Activated effector memory CD4-positive, alpha-beta T cell treated with Interleukin-2 at 50 U/mL for 16 hours (primary cell): ENCODE results near the gene MACROD2.
"Not testable (repeated sequence)": the region's sequence is repeated elsewhere in the genome, so short reads cannot be mapped to it uniquely, and the experiment has no call there.

Experiments
- DNase-seq: peaks from one replicate; pipeline ENCODE4 v3.0.0-alpha.2; 2020

MACROD2 gene

DNA sequence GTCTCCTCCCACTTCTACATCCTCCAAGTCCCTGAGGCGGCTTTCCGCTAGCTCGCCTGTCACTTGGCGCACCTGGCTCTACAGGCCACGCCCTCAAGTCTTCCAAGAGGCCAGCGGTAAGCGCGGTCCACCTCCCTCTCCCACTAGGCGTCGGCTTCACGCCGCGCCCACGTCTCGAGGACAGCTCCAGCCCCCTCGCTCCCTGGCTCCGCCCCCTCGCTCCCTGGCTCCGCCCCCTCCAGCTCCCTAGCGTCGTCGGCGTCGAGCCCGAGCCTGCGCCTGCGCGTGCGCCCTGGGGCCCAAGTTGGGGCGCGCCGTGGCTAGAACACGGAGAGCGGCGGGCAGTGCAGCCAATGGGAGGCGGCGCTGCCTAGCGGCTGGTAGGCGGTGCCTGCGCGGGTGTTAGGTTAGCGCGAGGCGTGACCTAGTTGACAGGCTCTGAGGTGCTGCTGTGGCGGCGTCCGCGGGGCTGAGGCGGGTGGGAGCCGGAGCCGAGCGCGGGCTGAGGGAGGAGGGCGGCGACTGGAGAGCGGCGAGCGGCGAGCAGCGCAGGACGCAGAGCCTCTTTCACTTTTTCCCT is at the start of gene MACROD2:
MACROD2 (plus strand) TSS at position 431 of the 580 bp plus-strand sequence.
- no peak for DNase-seq

DNA sequence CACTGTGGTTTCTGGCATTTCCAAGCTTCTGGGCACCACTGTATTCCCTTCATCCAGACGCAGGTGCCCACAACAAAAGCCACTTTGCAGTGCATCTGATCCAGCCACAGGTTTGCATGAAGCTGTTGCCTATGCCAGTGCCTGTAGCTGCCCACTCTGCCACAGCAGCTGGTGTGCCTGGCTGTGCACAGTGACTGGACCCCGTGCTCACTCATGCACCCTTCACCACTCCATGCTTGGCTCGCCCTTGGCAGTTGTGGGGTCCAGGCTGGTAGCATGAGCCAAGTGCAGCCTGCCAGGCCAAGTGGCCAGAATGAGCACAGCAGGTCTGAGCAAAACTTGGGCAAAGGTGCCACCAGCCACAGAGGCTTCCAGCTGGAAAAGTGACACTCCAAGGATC is 47.6 kb upstream of the MACROD2 start:
- DNase-seq = no peak

DNA sequence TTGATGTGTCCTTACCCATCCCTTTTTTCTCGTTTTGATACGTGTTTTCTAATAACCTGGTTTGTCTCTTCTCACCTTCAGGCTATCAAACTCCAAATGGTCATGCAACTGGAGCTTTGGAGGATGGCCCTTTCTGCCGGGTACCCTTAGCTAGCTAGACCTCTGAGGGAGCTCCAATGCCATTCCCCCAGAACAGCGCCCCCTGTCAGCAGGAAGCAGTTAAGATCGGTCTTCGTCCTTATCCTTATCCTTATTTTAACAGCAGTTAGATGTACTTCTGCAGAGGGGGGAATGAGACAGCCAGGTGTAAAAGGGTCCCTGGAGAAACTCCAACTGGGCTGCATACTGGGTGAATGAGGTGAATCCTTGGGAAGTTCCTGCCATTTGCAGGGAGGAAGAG is 42.1 kb upstream of the MACROD2 start:
- DNase-seq = no peak

DNA sequence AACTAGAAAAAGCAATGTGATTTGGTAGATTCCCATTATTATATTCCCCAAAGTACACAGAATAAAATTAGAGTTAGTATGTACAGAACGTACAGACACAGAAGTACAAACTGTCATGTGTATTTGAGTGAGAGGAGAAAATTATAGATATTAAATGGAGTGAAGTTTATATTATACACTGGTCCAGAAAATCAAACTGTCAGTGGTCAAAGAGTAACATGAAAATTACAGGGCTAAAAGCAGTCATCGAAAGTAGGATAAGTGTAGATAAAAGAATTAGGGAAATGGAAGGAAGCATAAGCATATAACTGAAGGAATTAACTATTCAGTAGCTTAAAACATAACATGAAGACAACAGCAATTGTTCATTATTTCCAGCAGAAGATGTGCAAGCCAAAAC is 35.2 kb upstream of the MACROD2 start:
- DNase-seq = no peak

DNA sequence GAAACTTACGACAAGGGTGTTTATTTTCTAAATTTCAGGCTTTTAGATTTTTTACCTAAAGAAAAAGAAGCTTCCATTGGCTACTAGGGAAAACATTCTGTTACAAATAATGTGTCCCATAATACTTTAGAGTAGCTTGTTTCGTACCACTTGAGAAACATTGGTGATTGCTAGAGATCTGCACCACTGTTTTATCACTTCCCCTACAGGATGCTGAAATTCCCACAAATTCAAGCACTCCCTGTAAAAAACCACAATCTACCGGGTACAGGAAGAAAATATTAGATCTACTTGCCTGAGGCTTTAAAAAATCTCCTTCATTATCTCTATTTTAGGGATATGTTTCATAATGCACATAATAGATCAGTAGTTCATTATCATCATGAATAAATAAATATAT is 34.8 kb upstream of the MACROD2 start:
- DNase-seq = no peak

DNA sequence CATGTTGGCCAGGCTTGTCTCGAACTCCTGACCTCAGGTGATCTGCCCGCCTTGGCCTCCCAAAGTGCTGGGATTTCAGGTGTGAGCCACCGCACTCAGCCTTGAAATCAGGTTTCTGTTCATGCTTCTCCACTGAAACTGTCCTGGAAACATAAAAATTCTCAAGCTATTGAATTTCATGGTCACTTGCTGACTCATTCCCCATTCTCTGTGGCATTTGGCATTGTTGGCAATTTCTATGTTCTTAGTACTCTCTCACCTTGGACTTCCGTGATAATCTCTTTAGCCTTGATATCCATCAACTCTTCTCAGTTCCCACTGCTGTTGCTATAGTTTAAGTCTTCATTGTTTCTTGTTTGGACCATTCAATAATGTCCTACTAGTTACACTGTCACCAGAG is 11.1 kb upstream of the MACROD2 start:
- no peak for DNase-seq

DNA sequence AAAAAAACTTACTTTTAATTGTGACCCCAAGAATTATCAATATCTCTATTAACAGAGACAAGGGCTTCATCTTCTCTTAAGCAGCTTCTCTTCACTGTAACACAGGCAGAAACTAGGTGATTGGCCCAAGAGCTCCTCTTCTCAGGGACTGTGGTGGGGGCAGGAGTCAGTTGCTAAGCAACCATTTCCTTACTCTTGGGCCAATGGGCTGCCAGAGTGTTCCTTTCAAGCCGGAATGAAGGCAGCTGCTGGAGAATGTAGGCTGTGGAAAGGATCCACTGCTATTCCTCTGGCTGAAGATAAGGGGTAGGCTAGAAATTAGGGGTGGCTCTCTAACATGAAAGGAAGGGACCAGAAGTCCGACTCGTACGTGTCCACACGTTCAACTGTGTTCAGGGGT is 4.9 kb upstream of the MACROD2 start, which contains the start of gene SEL1L2:
SEL1L2 (minus strand) TSS at position 150 of the 400 bp plus-strand sequence; CDS start at position 70, 80 bp downstream.
- DNase-seq = no peak

DNA sequence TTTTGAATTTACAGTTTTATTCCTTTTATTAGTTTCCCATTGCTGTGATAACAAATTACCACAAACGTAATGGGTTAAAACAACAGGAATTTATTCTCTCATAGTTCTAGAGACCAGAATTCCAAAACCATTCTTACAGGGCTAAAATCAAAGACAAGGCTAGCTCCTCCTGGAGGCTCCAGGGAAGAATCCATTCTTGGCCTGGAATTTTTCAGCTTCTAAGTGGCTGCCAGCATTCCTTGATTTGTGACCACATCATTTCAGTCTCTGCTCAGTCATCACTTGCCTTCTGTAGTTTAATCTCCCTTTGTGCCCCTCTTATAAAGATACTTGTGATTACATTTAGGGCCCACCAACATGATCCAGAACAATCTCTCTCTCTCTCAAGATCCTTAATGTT is 4.0 kb upstream of the MACROD2 start:
- DNase-seq = no peak

DNA sequence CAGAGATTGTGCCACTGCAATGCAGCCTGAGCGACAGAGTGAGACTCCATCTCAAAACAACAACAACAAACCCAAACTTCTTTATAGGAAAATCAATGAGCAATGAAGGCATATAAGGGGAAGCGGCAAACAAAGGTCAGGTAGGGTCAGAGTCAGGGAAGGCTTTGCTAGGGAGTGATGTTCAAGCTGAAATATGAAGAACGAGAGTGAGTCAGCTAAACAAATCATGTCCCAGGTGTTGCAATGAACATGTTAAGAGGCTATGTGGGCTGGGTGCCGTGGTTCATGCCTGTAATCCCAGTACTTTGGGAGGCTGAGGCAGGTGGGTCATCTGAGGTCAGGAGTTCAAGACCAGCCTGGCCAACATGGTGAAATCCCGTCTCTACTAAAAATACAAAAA is 3.4 kb upstream of the MACROD2 start:
- DNase-seq = not testable (repeated sequence)

DNA sequence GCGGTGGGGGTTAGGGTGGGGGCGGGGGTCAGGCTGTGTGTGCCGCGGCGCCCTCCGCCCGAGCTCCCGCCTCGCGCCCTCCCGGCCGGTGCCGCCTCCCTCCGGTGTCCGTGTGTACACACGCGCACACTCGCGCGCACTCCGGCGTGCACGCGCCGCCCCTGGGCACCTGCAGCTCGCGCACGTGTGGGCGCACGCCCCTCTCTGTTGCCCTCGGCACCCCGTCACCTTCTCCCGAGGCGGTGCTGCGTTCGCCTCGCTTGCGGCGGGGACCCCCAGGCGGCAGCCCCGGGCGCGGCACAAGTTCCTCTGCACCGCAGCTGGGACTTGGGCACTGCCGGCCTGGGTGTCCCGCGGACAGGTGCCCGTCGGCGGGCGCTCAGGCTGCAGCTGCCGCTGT is 525 bp downstream of the MACROD2 start:
- DNase-seq = no peak

DNA sequence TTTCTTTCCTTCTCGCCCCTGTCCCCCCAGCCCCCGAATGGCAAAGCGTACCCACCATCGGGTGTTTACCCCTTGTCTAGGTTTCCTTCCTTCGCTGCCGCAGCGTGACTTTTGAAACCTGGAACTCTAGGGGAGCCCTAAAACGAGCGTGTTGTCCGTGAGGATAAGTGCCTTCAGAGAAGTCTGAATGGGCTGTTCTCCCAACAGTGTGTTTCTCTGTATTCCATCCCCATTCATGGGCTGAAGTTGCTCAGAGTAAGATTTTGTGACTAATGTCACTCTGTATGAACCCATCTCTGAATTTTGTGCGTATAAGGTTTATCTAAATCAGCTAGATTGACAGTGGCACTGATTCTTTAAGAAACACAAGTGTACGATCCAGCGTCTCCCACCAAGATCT is 949 bp downstream of the MACROD2 start:
- DNase-seq = no peak

DNA sequence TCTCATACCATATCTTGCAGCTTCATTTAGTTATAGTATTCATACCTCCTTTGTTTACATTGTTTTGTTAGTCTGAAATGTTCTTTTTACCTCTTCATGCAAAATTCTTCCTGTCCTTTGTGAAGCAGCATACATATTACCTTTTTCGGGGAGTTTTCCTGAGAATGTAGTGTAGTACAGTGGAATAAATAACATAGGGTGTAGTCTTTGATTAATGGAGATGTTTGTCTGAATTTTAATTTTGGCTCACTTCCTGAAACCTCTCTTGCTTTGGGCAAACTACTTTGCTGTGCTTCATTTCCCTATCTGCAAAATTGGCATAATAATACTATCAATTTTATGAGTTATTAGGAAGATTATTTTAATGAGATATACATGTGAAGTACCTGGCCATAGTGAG is 5.6 kb downstream of the MACROD2 start:
- DNase-seq = no peak

DNA sequence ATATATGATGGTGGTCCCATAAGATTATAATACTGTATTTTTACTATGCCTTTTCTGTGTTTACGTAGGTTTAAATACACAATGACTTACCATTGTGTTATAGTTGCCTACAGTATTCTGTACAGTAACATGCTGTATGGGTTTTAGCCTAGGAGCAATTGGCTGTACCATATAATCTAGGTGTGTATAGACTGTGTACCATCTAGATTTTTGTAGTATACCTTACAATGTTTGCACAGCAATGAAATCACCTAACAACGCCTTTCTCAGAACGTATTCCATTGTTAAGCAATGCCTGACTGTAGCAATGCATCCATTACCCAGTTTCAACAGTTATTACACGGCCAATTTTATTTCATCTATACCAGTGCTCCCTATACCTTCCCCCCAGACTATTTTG is 10.7 kb downstream of the MACROD2 start:
- no peak for DNase-seq

DNA sequence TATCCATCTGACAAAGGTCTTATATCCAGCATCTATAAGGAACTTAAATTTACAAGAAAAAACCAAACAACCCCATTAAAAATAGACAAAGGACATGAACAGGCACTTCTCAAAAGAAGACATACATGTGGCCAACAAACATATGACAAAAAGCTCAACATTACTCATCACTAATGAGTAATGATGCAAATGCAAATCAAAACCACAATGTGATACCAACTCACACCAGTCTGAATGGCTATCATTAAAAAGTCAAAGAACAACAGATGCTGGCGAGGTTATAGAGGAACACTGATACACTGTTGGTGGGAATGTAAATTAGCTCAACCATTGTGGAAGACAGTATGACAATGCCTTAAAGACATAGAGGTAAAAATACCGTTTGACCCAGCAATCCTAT is 13.9 kb downstream of the MACROD2 start:
- DNase-seq = no peak

DNA sequence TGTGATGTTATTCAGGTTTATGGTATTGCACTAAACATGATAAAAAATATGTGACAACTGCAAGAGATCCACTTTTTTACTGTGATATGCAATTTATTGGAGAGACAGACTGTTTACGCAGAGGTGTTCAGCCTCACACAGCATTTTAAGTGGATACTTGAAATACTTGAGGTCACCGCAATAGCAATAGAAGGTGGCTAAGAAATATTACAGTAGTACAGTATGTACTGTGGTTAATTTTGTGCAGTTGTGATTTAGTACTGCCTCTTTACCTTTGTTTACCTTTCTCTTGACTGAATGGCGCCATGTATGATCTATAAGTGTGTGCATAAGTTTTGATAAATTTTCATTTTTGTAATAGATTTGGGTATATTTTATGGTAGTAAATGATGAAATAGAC is 17.4 kb downstream of the MACROD2 start:
- DNase-seq = no peak

DNA sequence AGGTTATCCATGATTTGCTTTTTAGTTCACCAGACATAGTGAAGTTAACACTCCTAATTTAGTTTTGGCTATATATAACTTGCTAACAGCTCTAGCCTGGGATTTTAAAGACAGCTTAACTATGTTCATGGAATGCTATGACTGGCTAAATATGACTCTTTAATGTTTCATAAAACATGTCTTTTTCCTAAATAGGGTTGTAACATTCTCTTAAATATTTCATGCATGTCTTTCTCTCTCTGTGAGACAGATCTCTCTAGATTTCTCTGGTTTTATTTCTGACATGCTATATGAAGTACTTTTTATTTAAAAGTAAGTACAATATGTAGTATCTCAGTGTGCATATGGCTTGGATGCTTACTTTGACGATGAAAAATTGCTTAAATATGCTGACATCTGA is 35.7 kb downstream of the MACROD2 start:
- no peak for DNase-seq

DNA sequence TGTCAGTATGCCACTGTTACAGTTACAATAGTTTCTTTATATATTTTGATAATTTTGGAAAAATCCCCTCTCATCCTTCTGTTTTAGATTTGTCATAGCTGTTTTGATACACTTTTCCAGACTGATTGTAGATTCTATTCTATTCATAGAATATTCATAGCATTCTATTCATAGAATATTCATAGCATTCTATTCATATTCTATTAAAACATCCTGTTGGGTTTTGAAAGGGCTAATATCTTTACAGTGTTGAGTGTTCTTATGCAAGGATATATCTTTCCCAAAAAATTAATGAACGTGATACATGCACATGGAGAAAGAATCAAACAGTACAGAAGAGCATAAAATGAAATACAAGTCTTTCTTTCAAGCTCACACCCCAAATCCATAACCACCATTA is 38.0 kb downstream of the MACROD2 start:
- no peak for DNase-seq

DNA sequence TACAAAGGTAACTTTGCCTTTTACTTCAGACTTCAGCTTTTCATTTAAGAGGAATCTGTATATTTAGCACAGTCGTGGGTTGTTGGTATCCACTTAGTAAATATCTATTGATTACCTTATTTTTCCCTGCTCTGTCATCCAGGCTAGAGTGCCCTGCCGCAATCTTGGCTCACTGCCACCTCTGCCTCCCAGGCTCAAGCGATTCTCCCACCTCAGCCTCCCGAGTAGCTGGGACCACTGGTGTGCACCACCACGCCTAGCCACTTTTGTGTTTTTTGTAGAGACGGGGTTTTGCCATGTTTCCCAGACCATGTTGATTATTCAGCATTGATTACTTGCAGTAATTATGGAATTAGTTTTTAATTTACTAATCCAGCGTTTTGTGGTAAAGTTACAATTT is 41.3 kb downstream of the MACROD2 start:
- no peak for DNase-seq

DNA sequence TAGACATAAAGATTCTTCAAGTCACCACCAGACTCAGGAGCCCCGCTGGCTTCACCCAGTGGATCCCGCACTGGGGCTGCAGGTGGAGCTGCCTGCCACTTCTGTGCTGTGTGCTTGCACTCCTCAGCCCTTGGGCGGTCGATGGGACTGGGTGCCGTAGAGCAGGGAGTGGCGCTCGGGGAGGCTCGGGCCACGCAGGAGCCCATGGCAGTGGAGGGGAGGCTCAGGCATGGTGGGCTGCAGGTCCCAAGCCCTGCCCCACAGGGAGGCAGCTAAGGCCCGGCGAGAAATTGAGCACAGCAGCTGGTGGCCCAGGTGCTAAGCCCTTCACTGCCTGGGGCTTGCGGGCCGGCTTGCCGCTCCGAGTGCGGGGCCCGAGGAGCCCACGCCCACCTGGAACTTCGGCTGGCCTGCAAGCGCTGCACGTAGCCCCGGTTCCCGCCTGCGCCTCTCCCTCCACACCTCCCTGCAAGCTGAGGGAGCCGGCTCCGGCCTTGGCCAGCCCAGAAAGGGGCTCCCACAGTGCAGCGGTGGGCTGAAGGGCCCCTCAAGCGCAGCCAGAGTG is 49.5 kb downstream of the MACROD2 start:
- DNase-seq = not testable (repeated sequence)

DNA sequence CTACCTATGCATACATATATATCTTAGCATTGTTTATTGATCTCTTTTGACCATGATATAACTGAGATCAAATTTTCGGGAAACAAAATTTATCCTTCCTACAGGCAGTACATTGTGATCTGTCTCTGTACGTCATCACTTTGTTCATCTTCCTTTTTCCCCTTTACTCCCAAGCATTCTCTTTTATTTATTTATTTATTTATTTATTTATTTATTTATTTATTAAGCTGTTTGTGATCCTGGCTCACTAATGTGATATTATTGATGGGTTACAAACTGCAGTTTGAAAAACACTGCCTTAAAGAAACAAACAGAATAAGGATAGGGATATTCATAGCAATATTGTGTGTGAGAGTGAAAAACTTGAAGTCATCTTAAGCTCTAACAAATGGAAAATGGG is 51.2 kb downstream of the MACROD2 start:
- DNase-seq = no peak

DNA sequence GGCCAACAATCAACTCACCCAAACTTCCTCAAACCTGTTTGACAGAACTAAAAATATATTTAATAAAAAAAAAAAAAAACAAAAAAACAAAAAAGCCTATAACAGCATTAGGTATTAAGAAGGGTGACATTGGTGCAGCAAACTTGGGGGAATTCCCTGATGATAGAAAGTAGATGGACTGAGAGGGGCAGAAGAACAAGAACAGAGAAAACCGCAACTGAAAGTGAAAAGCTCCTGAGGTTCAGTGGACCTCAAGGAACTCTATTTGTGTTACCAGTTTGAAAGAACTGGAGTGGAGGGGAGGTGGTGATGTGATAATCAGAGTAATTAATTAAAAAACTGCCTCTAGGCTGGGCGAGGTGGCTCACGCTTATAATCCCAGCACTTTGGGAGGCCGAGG is 53.8 kb downstream of the MACROD2 start:
- no peak for DNase-seq

DNA sequence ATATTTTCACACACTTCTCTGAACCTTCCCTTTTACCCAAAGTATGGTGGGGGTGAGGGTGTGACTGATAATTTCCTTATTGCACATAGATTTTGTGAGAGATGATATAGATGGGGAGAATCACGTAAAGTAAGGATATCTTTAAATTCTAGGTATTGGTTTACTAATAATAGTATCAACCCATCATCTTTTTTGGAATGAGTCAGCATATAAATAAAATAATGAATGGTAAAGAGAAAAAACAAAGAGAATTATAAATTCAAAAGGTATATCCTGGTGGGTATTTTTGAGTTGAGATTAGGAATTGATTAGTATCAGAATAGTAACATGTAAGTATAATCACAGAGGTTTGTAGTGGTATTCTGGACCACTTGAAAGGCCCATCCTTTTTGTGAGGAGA is 56.1 kb downstream of the MACROD2 start:
- DNase-seq = no peak

DNA sequence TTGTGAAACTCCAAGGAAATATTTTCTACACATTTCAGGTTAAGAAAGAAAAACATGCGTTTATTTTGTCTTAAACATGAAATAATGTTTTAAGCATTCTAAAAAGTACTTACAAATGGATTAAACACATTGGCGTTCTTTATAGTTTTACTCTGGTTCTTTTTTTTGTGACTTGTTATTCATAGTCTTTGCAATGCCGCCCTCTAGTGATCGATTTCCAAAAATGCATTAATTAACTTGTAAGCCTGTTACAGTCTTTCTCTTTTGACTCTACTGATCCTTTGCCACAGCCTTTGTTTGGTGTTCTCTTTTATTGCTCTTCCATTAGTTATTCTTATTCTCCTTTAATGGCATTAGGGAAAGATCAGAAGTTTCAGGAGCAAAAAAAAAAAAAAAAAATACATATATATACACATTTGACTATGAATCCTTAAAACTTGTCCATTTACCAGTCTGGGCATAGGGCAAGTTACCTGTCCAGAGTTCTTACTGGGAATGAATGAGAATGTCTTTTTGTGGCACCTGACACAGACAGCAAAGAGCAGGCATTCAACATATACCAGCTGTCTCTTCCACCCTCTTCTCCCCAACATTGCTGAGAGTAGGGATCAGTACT is 59.9 kb downstream of the MACROD2 start:
- DNase-seq = no peak

DNA sequence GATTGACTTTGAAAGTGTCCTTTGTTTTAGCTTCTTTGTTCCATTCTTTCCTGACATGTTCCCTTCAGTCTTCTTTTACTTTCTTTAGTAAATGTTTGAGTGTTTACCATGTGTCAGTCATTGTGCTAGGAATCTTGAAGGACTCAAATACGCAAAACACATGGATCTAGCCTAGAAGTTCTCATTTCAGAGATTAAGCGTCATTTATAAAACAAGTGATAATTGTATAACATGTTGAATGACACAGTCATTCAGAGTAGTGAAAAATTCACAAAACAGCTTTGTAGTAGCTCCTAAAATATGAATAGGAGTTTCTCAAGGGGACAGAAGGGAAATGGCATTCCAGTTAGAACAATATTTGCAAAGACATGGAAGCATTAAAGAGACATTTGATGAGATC is 66.9 kb downstream of the MACROD2 start:
- DNase-seq = no peak

DNA sequence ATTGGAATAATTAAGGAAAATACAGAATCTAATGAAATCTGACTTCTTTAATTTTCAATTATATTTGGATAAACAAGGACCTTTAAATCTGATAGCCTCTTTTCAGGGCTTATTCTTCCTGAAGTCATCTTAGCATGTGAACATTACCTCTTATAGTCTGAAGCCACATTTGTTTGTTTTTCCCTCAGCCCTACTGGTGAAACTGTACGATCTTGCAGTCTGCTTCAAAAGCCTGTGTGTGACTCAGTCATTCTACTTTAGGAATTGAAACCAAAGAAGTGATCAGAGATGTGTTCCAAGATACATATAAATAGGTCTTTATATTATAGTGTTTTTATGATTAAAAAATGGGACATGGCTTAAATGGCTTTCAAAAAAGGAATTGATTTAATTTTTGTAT is 67.5 kb downstream of the MACROD2 start:
- DNase-seq = no peak
